ENCODE data around the gene FAM161B. TPM values are rescaled to one million over a fixed set of nuclear protein-coding genes. Genes with fewer than 3 reads are reported as not detected.

Gene FAM161B
- total and polyA plus RNA-seq, 3 experiments from 2014 or later: 1.7 to 3.3 (median 2.1) TPM

DNA sequence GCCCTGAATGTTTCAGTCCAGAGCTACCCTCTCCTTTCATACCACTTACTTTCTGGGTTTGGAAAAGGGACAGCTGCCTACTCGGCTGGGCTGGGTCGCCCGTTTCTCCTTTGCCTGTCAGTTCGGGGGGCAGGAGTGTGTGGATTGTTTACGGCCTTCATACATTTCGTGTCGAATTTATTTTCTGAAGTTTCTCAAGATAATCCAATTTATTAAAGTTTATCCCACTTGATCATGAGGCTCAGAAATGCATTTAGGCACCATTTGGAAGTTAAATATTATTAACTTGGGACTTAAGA is 62.6 kb downstream of the FAM161B start:
- peak overlapping the region; percentile 86 for H3K4me3 ChIP-seq (ENCODE audit: low read length)
- H3K9me3 ChIP-seq (ENCODE audit: low read length): no peaks in the 10 kb centered on the region
- Mint-ChIP-seq H3K36me3 (peaks cover under 1 to 21% (median 3%) of the 10 kb centered on the region in 3 donors), H3K27me3 (no peaks in the 10 kb centered on the region), H3K4me1 (peaks cover 44 to 66% (median 62%) of the 10 kb centered on the region in 3 donors), H3K4me3 (peak overlapping the region; percentile 91 to 99 (median 96)), H3K27ac (peak overlapping the region; percentile 87 to 99 (median 98)), H3K9me3 (no peaks in the 10 kb centered on the region)
- peaks cover 30% of the 10 kb centered on the region for H3K4me1 ChIP-seq (ENCODE audit: insufficient read depth, low read length)
- POLR2A ChIA-PET: interaction anchor here (0.8 to 1.8 kb wide), 5 partner anchors 31 to 174 kb away, joined by 3 to 11 read pairs (median 5); partner anchors contain the start of gene PTGR2
- no peak for DNase-seq
- peak overlapping the region; percentile 92 for H3K27ac ChIP-seq (ENCODE audit: low read depth, low read length)
- peaks cover 3% of the 10 kb centered on the region for H3K36me3 ChIP-seq (ENCODE audit: insufficient read depth, low read length)
- CTCF ChIA-PET: interaction anchor here (0.9 to 1.6 kb wide), 2 partner anchors 12 to 133 kb away, joined by 3 to 4 read pairs; no protein-coding TSS in a partner anchor
- H3K27me3 ChIP-seq (ENCODE audit: insufficient read depth, low read length, poor library complexity, severe bottlenecking): no peaks in the 10 kb centered on the region

DNA sequence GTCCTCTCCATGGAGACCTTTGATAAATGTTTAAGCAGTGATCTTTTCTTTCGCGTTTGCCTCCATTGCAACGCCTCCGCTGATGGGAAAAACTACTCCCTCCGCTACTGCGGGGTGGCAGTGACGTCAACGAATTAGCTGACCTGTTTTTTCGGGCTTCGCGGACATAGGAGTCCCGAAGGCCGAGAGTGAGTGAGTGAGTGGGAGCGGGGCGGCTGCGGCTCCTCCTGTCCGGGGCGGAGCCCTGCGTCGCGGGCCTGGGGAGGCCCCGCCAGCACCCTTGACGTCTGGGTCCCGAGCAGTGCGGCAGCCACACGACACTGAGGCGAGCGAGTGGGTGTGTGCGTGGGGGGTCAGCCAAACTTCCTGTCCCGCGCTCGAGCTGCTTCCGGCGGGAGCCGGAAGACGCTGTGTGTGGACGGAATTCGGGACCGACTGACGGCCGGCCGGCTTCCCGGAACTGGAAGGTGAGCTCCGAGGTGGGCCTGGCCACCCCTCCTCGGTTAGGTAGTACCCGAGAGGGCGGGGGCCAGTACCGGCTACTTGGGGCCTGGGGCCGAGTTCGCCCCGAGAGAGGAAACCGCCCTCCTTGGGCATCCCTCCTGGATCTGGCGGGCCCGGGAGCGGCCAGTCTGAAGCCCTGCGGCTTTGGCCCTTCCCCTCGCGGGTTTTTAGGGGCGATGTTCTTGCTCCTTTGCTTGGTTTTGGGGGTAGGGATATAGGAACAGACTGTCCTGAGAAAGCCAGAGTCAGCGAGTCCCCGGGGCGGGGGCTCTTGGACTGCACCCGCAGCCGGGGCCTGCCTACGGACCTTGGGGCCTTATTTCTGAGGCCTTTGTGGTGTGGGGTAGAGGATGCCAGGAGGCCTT is 63.2 kb downstream of the FAM161B start, which contains the start of gene ZNF410:
ZNF410 (plus strand) TSS at position 411 of the 869 bp plus-strand sequence. CDS start 5,317 bp downstream, outside the sequence.
- H3K27me3 Mint-ChIP-seq: no peaks in the 10 kb centered on the region
- H3K4me3 Mint-ChIP-seq: peak within 1 kb of the TSS; percentile 91 to 99 (median 96)
- peak; percentile 79 to 89 (median 86) for DNase-seq
- Histone ChIP-seq H3K9me3 (ENCODE audit: low read length) (no peaks in the 10 kb centered on the region), H3K27ac (ENCODE audit: low read depth, low read length) (peak within 1 kb of the TSS; percentile 92), H3K27me3 (ENCODE audit: insufficient read depth, low read length, poor library complexity, severe bottlenecking) (no peaks in the 10 kb centered on the region), H3K4me3 (ENCODE audit: low read length) (peak within 1 kb of the TSS; percentile 86), H3K4me1 (ENCODE audit: insufficient read depth, low read length) (peaks cover 30% of the 10 kb centered on the region), H3K36me3 (ENCODE audit: insufficient read depth, low read length) (no peaks in the 10 kb centered on the region)
- peak within 1 kb of the TSS; percentile 87 to 99 (median 98) for H3K27ac Mint-ChIP-seq
- H3K36me3 Mint-ChIP-seq: peaks cover under 1 to 17% (median 1%) of the 10 kb centered on the region in 3 donors
- H3K4me1 Mint-ChIP-seq: peaks cover 43 to 62% (median 58%) of the 10 kb centered on the region in 3 donors
- ChIA-PET CTCF (interaction anchor here (0.9 to 1.6 kb wide), 4 partner anchors 12 to 170 kb away, joined by 3 to 5 read pairs (median 4); no protein-coding TSS in a partner anchor), POLR2A (interaction anchor here (0.8 to 1.8 kb wide), 5 partner anchors 30 to 173 kb away, joined by 3 to 11 read pairs (median 5); partner anchors contain the start of gene PTGR2)
- no peaks in the 10 kb centered on the region for H3K9me3 Mint-ChIP-seq

DNA sequence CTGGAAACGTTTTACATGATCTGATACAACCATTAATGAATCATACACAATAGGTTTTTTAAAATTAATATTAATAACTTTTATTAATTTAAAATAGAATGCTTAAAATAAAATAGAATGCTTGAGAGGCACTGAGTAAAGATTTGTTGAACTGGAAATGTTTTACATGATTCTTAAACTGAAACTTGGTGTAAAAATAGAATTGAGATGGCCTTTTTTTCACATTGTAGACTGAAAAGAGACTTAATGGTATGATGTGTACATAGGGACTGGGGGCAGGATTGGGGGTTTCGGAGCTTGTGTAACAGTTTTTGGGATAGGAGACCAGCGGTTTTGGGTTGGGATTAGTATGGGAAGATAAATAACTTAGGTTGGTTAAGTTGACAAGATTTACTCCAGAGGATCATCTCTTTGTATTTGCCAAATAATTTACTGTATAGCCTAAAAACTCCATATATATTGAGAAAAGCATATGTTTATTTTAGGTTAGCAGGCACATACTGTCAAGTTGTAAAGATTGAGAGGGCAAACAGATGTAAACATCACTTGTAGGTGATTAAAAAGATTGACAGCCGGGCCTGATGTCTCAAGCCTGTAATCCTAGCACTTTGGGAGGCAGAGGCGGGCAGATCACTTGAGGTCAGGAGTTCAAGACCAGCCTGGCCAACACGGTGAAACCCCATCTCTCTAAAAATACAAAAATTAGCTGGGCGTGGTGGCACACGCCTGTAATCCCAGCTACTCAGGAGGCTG is 65.3 kb downstream of the FAM161B start:
- no peak for DNase-seq
- Histone ChIP-seq H3K36me3 (ENCODE audit: insufficient read depth, low read length) (no peaks in the 10 kb centered on the region), H3K9me3 (ENCODE audit: low read length) (no peaks in the 10 kb centered on the region), H3K27ac (ENCODE audit: low read depth, low read length) (no peak overlapping the region), H3K27me3 (ENCODE audit: insufficient read depth, low read length, poor library complexity, severe bottlenecking) (no peaks in the 10 kb centered on the region), H3K4me1 (ENCODE audit: insufficient read depth, low read length) (peaks cover 30% of the 10 kb centered on the region), H3K4me3 (ENCODE audit: low read length) (no peak overlapping the region)
- Mint-ChIP-seq H3K4me3 (peak overlapping the region; percentile 41 to 98 (median 96)), H3K27me3 (no peaks in the 10 kb centered on the region), H3K27ac (peak overlapping the region; percentile 87 to 99 (median 98)), H3K36me3 (peaks cover 0 to 13% (median 1%) of the 10 kb centered on the region in 3 donors), H3K4me1 (peaks cover 36 to 47% (median 46%) of the 10 kb centered on the region in 3 donors), H3K9me3 (no peaks in the 10 kb centered on the region)
- POLR2A ChIA-PET: no interaction called here
- CTCF ChIA-PET: no interaction called here

Other genes starting within 250 kb of the FAM161B start
- 10 to 100 TPM; 56.8 to 61.0 TPM for gene PNMA1, start 235.7 kb downstream of the FAM161B start, total RNA-seq
- 43.7 TPM for gene PNMA1, start 235.7 kb downstream of the FAM161B start, polyA plus RNA-seq
- gene PTGR2, start 98.3 kb downstream of the FAM161B start, total RNA-seq: 1 to 10 TPM; 3.3 to 4.2 TPM
- 3.0 TPM for gene PTGR2, start 98.3 kb downstream of the FAM161B start, polyA plus RNA-seq
- 10 to 100 TPM; 65.2 to 72.4 TPM for gene ZNF410, start 63.2 kb downstream of the FAM161B start, total RNA-seq
- gene ZNF410, start 63.2 kb downstream of the FAM161B start, polyA plus RNA-seq: 76.4 TPM
- 10 to 100 TPM; 20.9 to 22.1 TPM for gene COQ6, start 208 bp upstream of the FAM161B start, total RNA-seq
- 18.5 TPM for gene COQ6, start 208 bp upstream of the FAM161B start, polyA plus RNA-seq
- 10 to 100 TPM; 12.4 to 13.3 TPM for gene ENTPD5, start 69.2 kb upstream of the FAM161B start, total RNA-seq
- 8.5 TPM for gene ENTPD5, start 69.2 kb upstream of the FAM161B start, polyA plus RNA-seq
- gene BBOF1, start 69.3 kb upstream of the FAM161B start, total RNA-seq: 1 to 10 TPM; 1.3 to 1.9 TPM
- 4.9 TPM for gene BBOF1, start 69.3 kb upstream of the FAM161B start, polyA plus RNA-seq
- 10 to 100 TPM; 10.6 to 12.5 TPM for gene ALDH6A1, start 134.4 kb upstream of the FAM161B start, total RNA-seq
- 26.0 TPM for gene ALDH6A1, start 134.4 kb upstream of the FAM161B start, polyA plus RNA-seq
- 10 to 100 TPM; 17.7 to 19.3 TPM for gene LIN52, start 134.9 kb upstream of the FAM161B start, total RNA-seq
- 13.9 TPM for gene LIN52, start 134.9 kb upstream of the FAM161B start, polyA plus RNA-seq